ENCODE measurements around the gene CYP4B1.

- TF ChIP-seq CTCF (IDR thresholded peaks at IDR 0.05): no peak
- TF ChIP-seq EP300 (IDR thresholded peaks at IDR 0.05): no peak
- no peak for TF ChIP-seq POLR2A (IDR thresholded peaks at IDR 0.05)
- TF ChIP-seq POLR2AphosphoS5 (IDR thresholded peaks at IDR 0.05): no peak
Measured at GRCh38 chr1:46811053-46811452, 12.2 kb downstream of the CYP4B1 start.
